IPS-20b (cell line): ENCODE measurements around the gene MET.

Source experiments
- H3K27ac ChIP-seq: one replicate; pipeline ENCODE4 v1.5.1; 2013; ENCODE audit warnings: low read length
- H3K27me3 ChIP-seq: 2 replicates; pipeline ENCODE4 v1.6.1; 2013; ENCODE audit warnings: mild to moderate bottlenecking, low read length, inconsistent platforms; ENCODE audit not compliant: insufficient read depth
- H3K36me3 ChIP-seq: 2 replicates; pipeline ENCODE4 v1.6.1; 2013; ENCODE audit warnings: low read depth, mild to moderate bottlenecking, inconsistent platforms, low read length, moderate library complexity; ENCODE audit not compliant: insufficient read depth
- H3K4me1 ChIP-seq: 2 replicates; pipeline ENCODE4 v1.6.1; 2013; ENCODE audit warnings: mild to moderate bottlenecking, control low read depth, inconsistent platforms, low read length, moderate library complexity; ENCODE audit not compliant: insufficient read depth
- H3K4me3 ChIP-seq: 2 replicates; pipeline ENCODE4 v1.5.1; 2013; ENCODE audit warnings: mild to moderate bottlenecking, low read length, inconsistent platforms
- H3K9ac ChIP-seq: 2 replicates; pipeline ENCODE4 v1.6.1; 2013; ENCODE audit warnings: low read depth, mild to moderate bottlenecking, inconsistent platforms, low read length, moderate library complexity
- H3K9me3 ChIP-seq: 2 replicates; pipeline ENCODE4 v1.6.1; 2013; ENCODE audit warnings: mild to moderate bottlenecking, low read depth, low read length, inconsistent platforms; ENCODE audit not compliant: insufficient read depth

MET gene

DNA sequence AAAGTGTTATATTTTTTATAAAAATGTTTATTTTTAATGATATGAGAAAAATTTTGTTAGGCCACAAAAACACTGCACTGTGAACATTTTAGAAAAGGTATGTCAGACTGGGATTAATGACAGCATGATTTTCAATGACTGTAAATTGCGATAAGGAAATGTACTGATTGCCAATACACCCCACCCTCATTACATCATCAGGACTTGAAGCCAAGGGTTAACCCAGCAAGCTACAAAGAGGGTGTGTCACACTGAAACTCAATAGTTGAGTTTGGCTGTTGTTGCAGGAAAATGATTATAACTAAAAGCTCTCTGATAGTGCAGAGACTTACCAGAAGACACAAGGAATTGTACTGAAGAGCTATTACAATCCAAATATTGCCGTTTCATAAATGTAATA lies 125.6 kb downstream of the MET start:
- no peaks in the 10 kb centered on the region for H3K27me3 ChIP-seq
- H3K27ac ChIP-seq: no peak overlapping the region
- no peaks in the 10 kb centered on the region for H3K9me3 ChIP-seq
- no peaks in the 10 kb centered on the region for H3K36me3 ChIP-seq
- H3K4me1 ChIP-seq: peaks cover 6% of the 10 kb centered on the region; the same call in 1 of the 2 replicates
- no peak overlapping the region for H3K4me3 ChIP-seq
- H3K9ac ChIP-seq: no peak overlapping the region

DNA sequence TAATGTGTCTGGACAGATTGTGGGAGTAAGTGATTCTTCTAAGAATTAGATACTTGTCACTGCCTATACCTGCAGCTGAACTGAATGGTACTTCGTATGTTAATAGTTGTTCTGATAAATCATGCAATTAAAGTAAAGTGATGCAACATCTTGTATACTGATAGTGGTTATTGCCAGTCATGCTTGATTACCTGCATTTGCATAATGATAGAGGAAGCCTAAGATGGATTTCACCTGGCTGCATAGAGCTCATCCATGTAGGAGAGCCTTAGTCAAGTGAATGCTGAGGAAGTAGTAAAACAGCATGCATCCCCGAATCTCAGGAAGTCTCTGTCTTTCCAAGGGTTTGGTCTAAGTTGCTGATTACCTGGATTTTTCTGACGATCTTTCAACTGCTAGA lies 126.2 kb downstream of the MET start:
- Histone ChIP-seq H3K36me3 (no peaks in the 10 kb centered on the region), H3K4me1 (peaks cover 8% of the 10 kb centered on the region; the same call in 1 of the 2 replicates), H3K27ac (no peak overlapping the region), H3K4me3 (no peak overlapping the region), H3K9me3 (no peaks in the 10 kb centered on the region), H3K27me3 (no peaks in the 10 kb centered on the region), H3K9ac (no peak overlapping the region)

DNA sequence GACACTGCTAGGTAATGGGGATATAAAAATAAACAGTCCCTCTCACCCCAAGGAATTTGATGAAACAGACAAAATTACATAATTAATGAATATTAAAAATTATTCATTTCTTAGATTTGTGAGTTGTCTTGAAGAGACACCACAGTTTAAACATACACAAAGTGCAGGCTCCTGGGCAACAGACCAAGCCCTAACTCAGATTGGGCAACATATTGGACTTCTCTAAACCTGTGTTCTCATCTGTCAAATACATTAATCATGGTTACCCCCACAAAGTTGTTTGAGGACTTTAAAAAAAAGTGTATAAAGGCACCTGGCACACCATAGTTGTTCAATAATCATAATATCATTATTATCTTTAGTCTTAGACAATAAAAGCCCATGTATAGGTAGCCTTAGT lies 127.9 kb downstream of the MET start:
- Histone ChIP-seq H3K9ac (no peak overlapping the region), H3K27me3 (no peaks in the 10 kb centered on the region), H3K4me1 (peaks cover 8% of the 10 kb centered on the region; the same call in 1 of the 2 replicates), H3K36me3 (no peaks in the 10 kb centered on the region), H3K27ac (no peak overlapping the region), H3K9me3 (no peaks in the 10 kb centered on the region), H3K4me3 (no peak overlapping the region)

DNA sequence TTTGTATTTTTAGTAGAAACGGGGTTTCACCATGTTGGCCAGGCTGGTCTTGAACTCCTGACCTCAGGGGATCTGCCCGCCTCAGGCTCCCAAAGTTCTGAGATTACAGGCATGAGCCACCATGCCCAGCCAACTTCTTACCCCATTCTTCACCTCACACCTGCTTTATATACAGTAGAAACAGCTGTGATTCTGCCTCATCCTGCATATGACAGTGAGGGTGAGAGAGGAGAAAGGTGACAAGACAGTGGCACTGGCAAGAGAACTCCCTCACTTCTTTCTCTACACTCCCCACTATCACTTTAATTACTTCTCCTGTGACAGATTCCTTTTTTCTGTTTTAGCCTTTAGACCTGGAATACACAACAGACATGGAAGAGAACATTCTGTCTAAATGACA lies 128.6 kb downstream of the MET start:
- H3K4me1 ChIP-seq: peaks cover 8% of the 10 kb centered on the region; the same call in 1 of the 2 replicates
- H3K9me3 ChIP-seq: no peaks in the 10 kb centered on the region
- no peak overlapping the region for H3K4me3 ChIP-seq
- H3K27ac ChIP-seq: no peak overlapping the region
- no peaks in the 10 kb centered on the region for H3K27me3 ChIP-seq
- H3K9ac ChIP-seq: no peak overlapping the region
- H3K36me3 ChIP-seq: no peaks in the 10 kb centered on the region

DNA sequence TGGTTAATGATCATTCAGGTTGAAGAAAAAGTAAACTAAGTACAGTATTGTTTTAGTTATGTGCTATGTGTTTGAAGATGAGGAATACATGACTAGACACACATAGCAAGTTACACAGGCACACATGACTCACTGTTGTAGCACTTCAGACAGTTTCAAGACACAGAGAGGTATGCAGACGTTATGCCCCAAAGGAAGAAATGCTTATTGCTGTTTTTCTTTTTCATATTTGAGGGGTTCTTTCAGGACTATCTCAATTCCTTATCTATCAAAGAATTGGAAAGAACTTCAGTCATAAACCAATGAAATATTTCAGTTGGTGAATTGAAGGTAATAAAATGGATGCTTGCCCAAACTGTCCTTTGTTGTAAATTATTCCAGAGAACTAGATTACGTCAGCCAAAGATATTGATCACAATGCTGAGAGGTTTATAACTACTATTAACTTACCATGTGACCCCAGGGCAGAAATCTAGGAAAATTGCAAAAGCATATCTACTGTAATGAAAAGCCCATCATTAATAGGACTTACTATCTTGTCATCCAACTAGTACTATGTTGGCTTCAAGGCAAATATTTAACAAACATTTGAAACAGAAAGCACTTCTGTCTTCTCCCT lies 129.2 kb downstream of the MET start:
- H3K9me3 ChIP-seq: no peaks in the 10 kb centered on the region
- no peaks in the 10 kb centered on the region for H3K27me3 ChIP-seq
- H3K36me3 ChIP-seq: no peaks in the 10 kb centered on the region
- H3K9ac ChIP-seq: no peak overlapping the region
- H3K27ac ChIP-seq: no peak overlapping the region
- H3K4me1 ChIP-seq: peaks cover 8% of the 10 kb centered on the region; the same call in 1 of the 2 replicates
- H3K4me3 ChIP-seq: no peak overlapping the region

DNA sequence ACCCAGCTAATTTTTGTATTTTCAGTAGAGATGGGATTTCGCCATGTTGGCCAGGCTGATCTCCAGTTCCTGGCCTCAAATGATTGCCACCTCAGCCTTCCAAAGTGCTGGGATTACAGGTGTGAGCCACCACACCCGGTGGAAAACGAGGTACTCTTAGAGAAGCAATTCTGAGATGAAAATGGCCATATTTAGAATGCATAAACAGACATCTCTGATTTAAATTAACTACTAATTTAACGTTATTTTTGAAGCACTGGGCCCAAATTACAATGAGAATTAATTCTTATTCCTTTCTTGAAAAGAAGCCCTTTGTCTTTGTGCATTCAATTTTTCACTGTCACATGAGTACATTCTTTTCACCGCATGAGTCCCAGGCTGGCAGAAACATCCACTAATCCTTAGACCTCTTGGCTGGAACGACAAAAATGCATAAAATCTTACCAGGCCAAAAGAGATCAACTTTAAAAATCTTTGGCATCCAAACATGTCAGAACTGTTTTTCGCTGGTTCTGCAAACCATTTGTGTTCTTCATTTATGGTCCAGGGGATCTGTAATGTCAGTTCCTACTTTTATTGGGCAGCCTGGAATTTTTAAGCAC lies 130.2 kb downstream of the MET start:
- Histone ChIP-seq H3K27ac (no peak overlapping the region), H3K9me3 (no peaks in the 10 kb centered on the region), H3K27me3 (no peaks in the 10 kb centered on the region), H3K4me1 (peaks cover 8% of the 10 kb centered on the region; the same call in 1 of the 2 replicates), H3K4me3 (no peak overlapping the region), H3K9ac (no peak overlapping the region), H3K36me3 (no peaks in the 10 kb centered on the region)

DNA sequence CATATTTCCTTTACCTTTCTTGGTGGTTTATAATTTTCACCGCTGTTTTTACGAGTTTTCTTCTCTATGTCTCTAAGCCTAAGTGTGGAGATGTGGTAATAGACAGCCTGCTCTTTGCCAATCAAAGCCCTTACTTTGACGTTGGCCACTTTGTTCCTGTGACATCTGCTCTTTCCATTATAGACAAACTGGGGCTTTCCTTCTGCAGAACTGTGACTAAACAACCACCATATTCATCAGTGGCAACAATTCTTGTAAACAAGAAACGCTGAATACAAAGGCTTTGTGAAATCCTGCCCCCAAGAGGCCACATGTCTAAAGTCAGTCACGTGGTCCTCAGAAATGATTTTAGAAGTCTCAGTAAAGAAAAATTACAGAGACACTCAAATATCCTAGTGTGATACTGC lies 130.8 kb downstream of the MET start:
- peaks cover 8% of the 10 kb centered on the region; the same call in 1 of the 2 replicates for H3K4me1 ChIP-seq
- no peak overlapping the region for H3K4me3 ChIP-seq
- no peaks in the 10 kb centered on the region for H3K36me3 ChIP-seq
- H3K27ac ChIP-seq: no peak overlapping the region
- H3K27me3 ChIP-seq: no peaks in the 10 kb centered on the region
- no peak overlapping the region for H3K9ac ChIP-seq
- no peaks in the 10 kb centered on the region for H3K9me3 ChIP-seq

DNA sequence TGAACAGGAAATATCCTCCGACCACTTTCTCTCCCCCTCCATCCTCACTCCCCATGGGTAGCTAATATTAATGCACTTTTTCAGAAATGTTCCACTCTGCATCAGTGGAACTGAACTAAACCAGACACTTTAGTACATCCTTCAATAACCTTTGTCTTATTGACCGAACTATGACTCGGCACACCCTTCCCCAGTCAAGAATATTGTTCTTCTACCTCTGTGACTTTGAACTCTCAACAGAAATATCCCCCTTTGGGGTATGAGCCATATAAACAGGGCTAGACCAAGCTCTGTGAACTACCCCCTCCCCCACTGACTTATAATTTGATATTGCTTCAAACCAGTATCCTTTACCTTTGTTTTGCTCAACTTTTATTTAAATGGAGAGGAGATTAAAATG lies 132.5 kb downstream of the MET start:
- Histone ChIP-seq H3K4me3 (no peak overlapping the region), H3K9me3 (no peaks in the 10 kb centered on the region), H3K27me3 (no peaks in the 10 kb centered on the region), H3K27ac (no peak overlapping the region), H3K36me3 (no peaks in the 10 kb centered on the region), H3K9ac (no peak overlapping the region), H3K4me1 (peaks cover 8% of the 10 kb centered on the region; the same call in 1 of the 2 replicates)

DNA sequence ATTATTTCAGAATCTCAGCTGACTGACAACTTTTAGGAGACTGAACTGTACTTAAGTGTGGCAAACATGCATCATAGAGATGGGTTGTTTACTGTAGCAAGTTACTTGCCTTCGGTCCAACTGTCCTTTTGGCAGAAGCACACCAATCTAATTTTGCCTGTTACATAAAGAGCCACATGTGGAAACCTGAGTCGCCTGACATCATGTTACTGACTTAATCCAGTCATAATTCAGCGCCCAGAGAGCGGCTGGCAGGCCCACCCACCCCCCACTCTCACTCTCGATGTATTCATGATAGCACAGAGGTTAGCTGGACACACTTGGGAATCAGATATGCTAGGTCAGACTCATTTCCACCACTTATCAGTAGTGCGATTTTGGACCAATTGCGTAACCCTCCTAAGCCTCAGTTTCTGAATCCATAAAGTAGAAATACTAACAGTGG lies 133.1 kb downstream of the MET start:
- Histone ChIP-seq H3K27ac (no peak overlapping the region), H3K4me3 (no peak overlapping the region), H3K27me3 (no peaks in the 10 kb centered on the region), H3K9ac (no peak overlapping the region), H3K9me3 (no peaks in the 10 kb centered on the region), H3K36me3 (no peaks in the 10 kb centered on the region), H3K4me1 (peaks cover 10% of the 10 kb centered on the region)

DNA sequence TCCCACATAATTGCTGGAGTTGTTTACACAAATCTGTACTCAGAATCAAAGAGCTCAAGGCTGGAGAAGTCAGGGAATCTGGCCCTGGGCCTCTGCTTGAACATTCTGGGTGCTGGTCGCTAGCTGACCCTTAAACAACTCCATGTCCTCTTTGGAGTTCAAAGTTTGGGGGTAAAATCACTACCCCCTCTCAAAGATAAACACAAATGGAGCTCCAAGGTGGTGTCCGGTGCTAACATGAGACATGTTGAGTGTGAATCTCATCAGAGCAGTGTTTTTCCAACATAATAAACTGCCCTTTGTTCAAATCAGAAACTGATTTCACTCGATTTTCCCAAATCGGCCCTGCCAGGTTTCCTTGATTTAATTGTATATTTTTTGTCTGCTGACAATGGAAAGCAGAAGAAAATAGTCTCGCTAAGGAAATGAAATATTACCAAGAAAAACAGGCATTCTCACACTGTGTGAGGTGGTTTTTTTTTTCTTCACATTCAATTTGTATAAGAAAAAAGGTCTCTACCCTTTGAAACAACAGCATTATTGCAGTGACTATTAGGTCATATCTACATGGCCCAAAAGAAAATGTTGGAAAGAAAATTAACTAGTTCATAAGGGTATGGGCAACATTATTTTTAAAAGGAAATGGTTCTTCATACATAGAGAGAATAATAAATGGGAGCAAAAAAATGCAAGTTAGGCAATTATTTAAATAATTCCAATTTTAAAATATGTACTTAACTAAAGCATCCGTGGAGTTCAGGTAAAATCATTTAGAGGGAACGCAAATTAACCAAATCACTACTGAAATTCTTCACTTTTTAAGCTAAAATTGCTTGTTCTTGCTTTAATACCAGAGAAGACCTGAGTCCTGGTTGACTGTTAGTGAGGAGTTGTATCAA lies 134.3 kb downstream of the MET start:
- no peaks in the 10 kb centered on the region for H3K36me3 ChIP-seq
- no peaks in the 10 kb centered on the region for H3K9me3 ChIP-seq
- no peak overlapping the region for H3K27ac ChIP-seq
- H3K27me3 ChIP-seq: no peaks in the 10 kb centered on the region
- no peak overlapping the region for H3K4me3 ChIP-seq
- H3K4me1 ChIP-seq: peaks cover 13% of the 10 kb centered on the region
- H3K9ac ChIP-seq: no peak overlapping the region

DNA sequence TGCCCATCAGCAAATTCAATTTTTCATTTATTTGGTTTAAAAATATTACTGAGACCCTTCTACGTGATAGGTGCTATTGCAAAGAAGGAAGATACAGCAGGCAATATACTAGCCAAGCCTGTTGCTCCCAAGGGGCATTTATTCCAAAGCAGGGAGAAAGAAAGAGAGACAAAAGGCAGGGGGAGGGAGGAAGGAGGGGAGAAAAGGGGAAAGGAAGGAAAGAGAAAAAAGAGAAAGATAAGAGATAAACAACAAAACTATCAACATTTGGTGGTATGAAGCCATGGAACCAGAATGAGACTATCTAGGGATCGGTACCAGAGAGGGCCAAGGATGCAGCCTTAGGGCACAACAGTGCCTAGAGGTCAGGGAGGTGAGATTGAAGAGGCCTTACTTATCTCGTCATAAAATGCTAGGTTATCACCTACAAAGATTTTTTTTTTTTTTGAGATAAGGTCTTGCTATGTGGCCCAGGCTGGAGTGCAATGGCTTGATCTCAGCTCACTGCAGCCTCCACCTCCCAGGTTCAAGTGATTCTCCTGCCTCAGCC lies 135.1 kb downstream of the MET start:
- no peaks in the 10 kb centered on the region for H3K9me3 ChIP-seq
- H3K4me1 ChIP-seq: peaks cover 13% of the 10 kb centered on the region
- H3K27me3 ChIP-seq: no peaks in the 10 kb centered on the region
- no peak overlapping the region for H3K4me3 ChIP-seq
- no peak overlapping the region for H3K9ac ChIP-seq
- no peak overlapping the region for H3K27ac ChIP-seq
- no peaks in the 10 kb centered on the region for H3K36me3 ChIP-seq
